ENCODE results near the gene F7.

The F7 gene

GRCh38 chr13:113069861-113070805 is 35.5 kb upstream of the F7 start:
- Histone ChIP-seq H3K4me3 (ENCODE audit: low read depth, low read length) (no peak overlapping the region), H3K4me1 (ENCODE audit: control insufficient read depth, insufficient read depth, low read length) (no peaks in the 10 kb centered on the region), H3K9me3 (ENCODE audit: control insufficient read depth, insufficient read depth, low read depth, low read length) (no peaks in the 10 kb centered on the region), H3K27ac (ENCODE audit: extremely low read depth, low read depth, low read length) (no peak overlapping the region), H3K36me3 (ENCODE audit: control insufficient read depth in 2 of 2, insufficient read depth in 1 of 2, low read length in 2 of 2) (peaks cover 0 to 2% of the 10 kb centered on the region in 2 experiments; a peak in 1 of 3 replicates)
- CTCF ChIA-PET: no interaction called here
- POLR2A ChIA-PET: no interaction called here
- TF ChIP-seq SETDB1 (IDR thresholded peaks at IDR 0.05; ENCODE audit: insufficient read length, low read length) (no peak), SCRT2 (tag by site-specific recombination; IDR thresholded peaks at IDR 0.05) (no peak), KLF1 (tag by site-specific recombination; IDR thresholded peaks at IDR 0.05) (no peak), ZNF792 (tag by site-specific recombination; IDR thresholded peaks at IDR 0.05) (no peak), KLF10 (tag by site-specific recombination; IDR thresholded peaks at IDR 0.05) (no peak), ZNF791 (tag by site-specific recombination; IDR thresholded peaks at IDR 0.05) (no peak)

DNA sequence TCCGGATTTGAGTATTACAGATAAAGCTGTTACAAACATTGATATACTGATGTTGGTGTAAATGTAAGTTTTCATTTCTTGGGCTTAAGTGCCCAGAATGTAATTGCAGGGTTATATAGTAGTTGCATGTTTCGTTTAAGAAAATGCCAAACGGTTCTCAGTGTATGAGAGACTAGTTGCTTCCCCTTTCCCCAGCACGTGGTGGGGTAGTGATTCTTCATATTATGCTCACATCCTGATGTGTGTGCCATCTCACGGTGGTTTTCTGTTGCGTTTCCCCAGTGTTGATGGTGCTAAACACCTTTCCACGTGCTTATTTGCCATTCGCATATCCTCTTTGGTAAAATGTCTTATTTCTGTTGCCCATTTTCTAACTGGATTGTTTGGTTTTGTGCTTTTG is 34.7 kb upstream of the F7 start:
- CTCF ChIA-PET: no interaction called here
- no peaks in the 10 kb centered on the region for H3K4me1 ChIP-seq (ENCODE audit: control insufficient read depth, insufficient read depth, low read length)
- no peak for TF ChIP-seq ZNF202 (tag by site-specific recombination; IDR thresholded peaks at IDR 0.05; ENCODE audit: borderline replicate concordance)
- TF ChIP-seq OVOL3 (tag by site-specific recombination; IDR thresholded peaks at IDR 0.05): no peak
- TF ChIP-seq KLF16 (tag by site-specific recombination; IDR thresholded peaks at IDR 0.05): no peak
- TF ChIP-seq SCRT2 (tag by site-specific recombination; IDR thresholded peaks at IDR 0.05): 0 out of 2 replicates have a peak, but pooled peaks have one; percentile 9
- no peak for TF ChIP-seq SCRT1 (tag by site-specific recombination; IDR thresholded peaks at IDR 0.05; ENCODE audit: borderline replicate concordance)
- no peak for TF ChIP-seq ZNF37A (tag by site-specific recombination; IDR thresholded peaks at IDR 0.05)
- no peak for TF ChIP-seq ZSCAN16 (tag by site-specific recombination; IDR thresholded peaks at IDR 0.05)
- peaks cover 0 to 2% of the 10 kb centered on the region in 2 experiments; a peak in 1 of 3 replicates for H3K36me3 ChIP-seq (ENCODE audit: control insufficient read depth in 2 of 2, insufficient read depth in 1 of 2, low read length in 2 of 2)
- H3K27ac ChIP-seq (ENCODE audit: extremely low read depth, low read depth, low read length): no peak overlapping the region
- POLR2A ChIA-PET: no interaction called here
- H3K4me3 ChIP-seq (ENCODE audit: low read depth, low read length): no peak overlapping the region
- H3K9me3 ChIP-seq (ENCODE audit: control insufficient read depth, insufficient read depth, low read depth, low read length): no peaks in the 10 kb centered on the region

DNA sequence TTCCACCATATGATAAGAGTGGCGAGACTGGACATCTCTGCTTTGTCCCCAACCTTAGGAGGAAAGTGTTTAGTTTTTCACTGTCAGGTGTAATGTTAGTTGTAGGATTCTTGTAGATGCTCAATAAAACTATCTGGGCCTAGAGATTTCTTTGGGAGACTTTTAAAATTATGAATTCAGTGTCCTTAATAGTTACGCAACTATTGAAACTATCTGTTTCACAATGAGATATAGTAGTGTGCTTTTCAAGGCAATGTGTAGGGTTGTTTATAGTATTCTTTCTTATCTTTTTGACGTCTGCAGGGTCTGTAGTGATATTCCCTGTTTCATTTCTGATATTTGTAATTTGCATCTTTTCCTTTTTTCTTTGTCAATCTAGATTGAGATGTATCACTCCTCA is 33.2 kb upstream of the F7 start:
- no peaks in the 10 kb centered on the region for H3K4me1 ChIP-seq (ENCODE audit: control insufficient read depth, insufficient read depth, low read length)
- H3K4me3 ChIP-seq (ENCODE audit: low read depth, low read length): no peak overlapping the region
- no peaks in the 10 kb centered on the region for H3K9me3 ChIP-seq (ENCODE audit: control insufficient read depth, insufficient read depth, low read depth, low read length)
- POLR2A ChIA-PET: no interaction called here
- CTCF ChIA-PET: interaction anchor here (0.7 kb wide), 1 partner anchor 539 kb away, joined by 3 read pairs; no protein-coding TSS in a partner anchor
- H3K27ac ChIP-seq (ENCODE audit: extremely low read depth, low read depth, low read length): no peak overlapping the region
- peaks cover 0 to 2% of the 10 kb centered on the region in 2 experiments; a peak in 1 of 3 replicates for H3K36me3 ChIP-seq (ENCODE audit: control insufficient read depth in 2 of 2, insufficient read depth in 1 of 2, low read length in 2 of 2)
- TF ChIP-seq ZNF138 (tag by site-specific recombination; IDR thresholded peaks at IDR 0.05; ENCODE audit: borderline replicate concordance) (no peak), ZNF311 (tag by site-specific recombination; IDR thresholded peaks at IDR 0.05; ENCODE audit: borderline replicate concordance) (no peak), ZNF23 (tag by site-specific recombination; IDR thresholded peaks at IDR 0.05; ENCODE audit: borderline replicate concordance) (no peak), ZNF133 (tag by site-specific recombination; IDR thresholded peaks at IDR 0.05) (no peak), ZNF791 (tag by site-specific recombination; IDR thresholded peaks at IDR 0.05) (no peak), ZNF112 (tag by site-specific recombination; IDR thresholded peaks at IDR 0.05) (no peak), RBAK (tag by site-specific recombination; IDR thresholded peaks at IDR 0.05) (no peak), ZNF140 (tag by site-specific recombination; IDR thresholded peaks at IDR 0.05) (no peak), ZNF292 (tag by site-specific recombination; IDR thresholded peaks at IDR 0.05; ENCODE audit: borderline replicate concordance, low read depth) (no peak), KLF9 (tag by site-specific recombination; IDR thresholded peaks at IDR 0.05; ENCODE audit: low read depth) (no peak), HIC1 (tag by site-specific recombination; IDR thresholded peaks at IDR 0.05) (no peak), ZNF214 (tag by site-specific recombination; IDR thresholded peaks at IDR 0.05; ENCODE audit: borderline replicate concordance) (no peak), ZNF19 (tag by site-specific recombination; IDR thresholded peaks at IDR 0.05; ENCODE audit: low read depth) (no peak), ZSCAN30 (tag by site-specific recombination; IDR thresholded peaks at IDR 0.05) (no peak)
- TF ChIP-seq, protein P1, sequence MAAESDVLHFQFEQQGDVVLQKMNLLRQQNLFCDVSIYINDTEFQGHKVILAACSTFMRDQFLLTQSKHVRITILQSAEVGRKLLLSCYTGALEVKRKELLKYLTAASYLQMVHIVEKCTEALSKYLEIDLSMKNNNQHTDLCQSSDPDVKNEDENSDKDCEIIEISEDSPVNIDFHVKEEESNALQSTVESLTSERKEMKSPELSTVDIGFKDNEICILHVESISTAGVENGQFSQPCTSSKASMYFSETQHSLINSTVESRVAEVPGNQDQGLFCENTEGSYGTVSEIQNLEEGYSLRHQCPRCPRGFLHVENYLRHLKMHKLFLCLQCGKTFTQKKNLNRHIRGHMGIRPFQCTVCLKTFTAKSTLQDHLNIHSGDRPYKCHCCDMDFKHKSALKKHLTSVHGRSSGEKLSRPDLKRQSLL (tag by site-specific recombination; IDR thresholded peaks at IDR 0.05): no peak
- TF ChIP-seq, protein P2, sequence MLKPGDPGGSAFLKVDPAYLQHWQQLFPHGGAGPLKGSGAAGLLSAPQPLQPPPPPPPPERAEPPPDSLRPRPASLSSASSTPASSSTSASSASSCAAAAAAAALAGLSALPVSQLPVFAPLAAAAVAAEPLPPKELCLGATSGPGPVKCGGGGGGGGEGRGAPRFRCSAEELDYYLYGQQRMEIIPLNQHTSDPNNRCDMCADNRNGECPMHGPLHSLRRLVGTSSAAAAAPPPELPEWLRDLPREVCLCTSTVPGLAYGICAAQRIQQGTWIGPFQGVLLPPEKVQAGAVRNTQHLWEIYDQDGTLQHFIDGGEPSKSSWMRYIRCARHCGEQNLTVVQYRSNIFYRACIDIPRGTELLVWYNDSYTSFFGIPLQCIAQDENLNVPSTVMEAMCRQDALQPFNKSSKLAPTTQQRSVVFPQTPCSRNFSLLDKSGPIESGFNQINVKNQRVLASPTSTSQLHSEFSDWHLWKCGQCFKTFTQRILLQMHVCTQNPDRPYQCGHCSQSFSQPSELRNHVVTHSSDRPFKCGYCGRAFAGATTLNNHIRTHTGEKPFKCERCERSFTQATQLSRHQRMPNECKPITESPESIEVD (tag by site-specific recombination; IDR thresholded peaks at IDR 0.05): no peak

All from HEK293 (cell line).